LNCaP clone FGC (cell line): Measurements from ENCODE around the gene RIN3.

Experiments used
- DNase-seq: peaks from one replicate; pipeline ENCODE4 v3.0.0-alpha.2; 2011; ENCODE audit warnings: low read depth
- H3K4me3 ChIP-seq: 2 replicates; pipeline ENCODE4 v1.5.1; 2011; ENCODE audit warnings: mild to moderate bottlenecking, low read depth, low read length, control low read depth
- TF ChIP-seq, protein P1 (sequence below): IDR thresholded peaks from 2 replicates; pipeline ENCODE4 v1.5.1; 2012; ENCODE audit warnings: mild to moderate bottlenecking; ENCODE audit not compliant: control insufficient read depth, insufficient read depth; ENCODE audit errors: extremely low read depth

The RIN3 gene

DNA sequence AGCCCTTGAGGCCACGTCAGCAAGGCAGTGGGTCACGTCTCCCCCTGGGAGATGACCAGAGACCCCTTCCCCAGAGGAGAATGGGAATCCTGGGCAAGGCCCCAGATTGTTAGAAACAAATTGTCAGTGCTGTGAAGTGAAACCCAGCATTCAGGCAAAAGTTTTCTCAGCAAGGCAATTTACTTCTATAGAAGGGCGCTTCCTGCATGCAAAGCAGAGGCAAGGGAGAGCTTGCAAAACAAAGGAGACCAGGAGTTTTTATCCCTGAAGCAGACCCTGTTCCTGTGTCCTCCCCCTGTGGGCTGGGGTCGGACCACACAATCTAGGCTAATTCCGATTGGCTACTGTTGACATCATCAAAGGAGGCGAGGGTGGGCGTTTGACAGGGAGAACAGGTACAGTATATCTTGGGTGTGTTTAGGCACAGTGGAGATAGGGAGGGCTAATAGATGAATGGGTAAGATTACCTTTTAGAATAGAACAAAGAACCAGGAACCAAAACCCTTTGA is 114.2 kb downstream of the RIN3 start:
- TF ChIP-seq, protein P1, sequence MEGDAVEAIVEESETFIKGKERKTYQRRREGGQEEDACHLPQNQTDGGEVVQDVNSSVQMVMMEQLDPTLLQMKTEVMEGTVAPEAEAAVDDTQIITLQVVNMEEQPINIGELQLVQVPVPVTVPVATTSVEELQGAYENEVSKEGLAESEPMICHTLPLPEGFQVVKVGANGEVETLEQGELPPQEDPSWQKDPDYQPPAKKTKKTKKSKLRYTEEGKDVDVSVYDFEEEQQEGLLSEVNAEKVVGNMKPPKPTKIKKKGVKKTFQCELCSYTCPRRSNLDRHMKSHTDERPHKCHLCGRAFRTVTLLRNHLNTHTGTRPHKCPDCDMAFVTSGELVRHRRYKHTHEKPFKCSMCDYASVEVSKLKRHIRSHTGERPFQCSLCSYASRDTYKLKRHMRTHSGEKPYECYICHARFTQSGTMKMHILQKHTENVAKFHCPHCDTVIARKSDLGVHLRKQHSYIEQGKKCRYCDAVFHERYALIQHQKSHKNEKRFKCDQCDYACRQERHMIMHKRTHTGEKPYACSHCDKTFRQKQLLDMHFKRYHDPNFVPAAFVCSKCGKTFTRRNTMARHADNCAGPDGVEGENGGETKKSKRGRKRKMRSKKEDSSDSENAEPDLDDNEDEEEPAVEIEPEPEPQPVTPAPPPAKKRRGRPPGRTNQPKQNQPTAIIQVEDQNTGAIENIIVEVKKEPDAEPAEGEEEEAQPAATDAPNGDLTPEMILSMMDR, result no peak
- DNase-seq, result no peak
- no peak overlapping the region for H3K4me3 ChIP-seq

DNA sequence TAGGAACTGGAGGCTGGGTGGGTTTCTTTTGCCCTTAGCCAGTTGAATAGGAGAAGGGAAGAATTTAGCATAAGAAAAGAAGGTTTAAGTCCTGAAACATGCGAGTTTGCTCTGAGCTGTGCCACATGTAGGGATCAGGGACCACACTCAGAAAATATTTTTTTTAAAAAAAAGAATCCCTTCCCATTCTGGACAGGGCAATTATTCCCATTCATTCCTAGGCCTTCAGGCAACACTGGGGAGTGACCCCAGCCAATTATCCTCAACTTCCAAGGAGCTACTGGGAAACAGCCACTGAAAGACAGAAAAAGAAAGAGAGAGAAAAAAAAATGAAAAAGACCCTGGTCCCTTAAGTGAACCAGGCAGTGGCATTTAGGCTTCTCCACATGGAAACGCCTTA is 115.1 kb downstream of the RIN3 start:
- H3K4me3 ChIP-seq, result no peak overlapping the region
- TF ChIP-seq, protein P1, result no peak
- DNase-seq, result no peak

DNA sequence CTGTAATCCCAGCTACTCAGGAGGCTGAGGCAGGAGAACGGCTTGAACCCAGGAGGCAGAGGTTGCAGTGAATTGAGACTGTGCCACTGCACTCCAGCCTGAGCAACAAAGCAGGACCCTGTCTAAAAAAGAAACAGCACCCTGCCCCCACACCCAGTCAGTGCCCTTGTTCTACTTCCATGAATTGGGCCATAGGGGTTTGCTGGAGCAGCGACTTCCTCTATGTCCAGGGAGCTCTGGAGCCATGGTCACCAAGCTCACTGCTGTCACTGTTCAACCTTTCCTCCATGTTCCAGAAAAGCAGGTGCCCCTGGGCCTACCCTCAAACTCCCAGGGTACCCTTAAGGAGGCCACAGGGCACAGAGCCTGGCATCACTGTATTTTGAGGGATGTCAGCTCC is 116.8 kb downstream of the RIN3 start:
- TF ChIP-seq, protein P1, result no peak
- DNase-seq, result no peak
- H3K4me3 ChIP-seq, result no peak overlapping the region

DNA sequence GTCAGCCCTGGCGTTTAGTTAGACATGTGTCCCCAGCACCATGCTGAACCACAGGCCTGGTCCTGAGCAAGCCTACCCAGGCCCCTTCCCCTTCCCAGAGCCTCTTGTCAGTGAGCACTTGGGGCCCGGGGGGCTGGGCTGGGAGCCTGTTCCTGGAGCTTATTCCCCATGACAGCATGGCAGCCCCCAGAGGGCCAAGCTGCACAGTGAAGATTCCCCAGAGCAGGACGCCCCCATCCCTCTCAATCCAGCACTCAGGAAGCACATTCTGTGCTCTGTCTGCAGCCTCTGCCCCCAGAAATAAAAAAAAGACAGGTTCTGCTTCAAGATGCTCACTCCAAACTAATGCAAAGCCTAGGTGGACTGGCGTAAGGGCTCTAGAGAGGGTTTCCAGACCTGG is 117.5 kb downstream of the RIN3 start:
- TF ChIP-seq, protein P1, result no peak
- H3K4me3 ChIP-seq, result no peak overlapping the region
- no peak for DNase-seq

DNA sequence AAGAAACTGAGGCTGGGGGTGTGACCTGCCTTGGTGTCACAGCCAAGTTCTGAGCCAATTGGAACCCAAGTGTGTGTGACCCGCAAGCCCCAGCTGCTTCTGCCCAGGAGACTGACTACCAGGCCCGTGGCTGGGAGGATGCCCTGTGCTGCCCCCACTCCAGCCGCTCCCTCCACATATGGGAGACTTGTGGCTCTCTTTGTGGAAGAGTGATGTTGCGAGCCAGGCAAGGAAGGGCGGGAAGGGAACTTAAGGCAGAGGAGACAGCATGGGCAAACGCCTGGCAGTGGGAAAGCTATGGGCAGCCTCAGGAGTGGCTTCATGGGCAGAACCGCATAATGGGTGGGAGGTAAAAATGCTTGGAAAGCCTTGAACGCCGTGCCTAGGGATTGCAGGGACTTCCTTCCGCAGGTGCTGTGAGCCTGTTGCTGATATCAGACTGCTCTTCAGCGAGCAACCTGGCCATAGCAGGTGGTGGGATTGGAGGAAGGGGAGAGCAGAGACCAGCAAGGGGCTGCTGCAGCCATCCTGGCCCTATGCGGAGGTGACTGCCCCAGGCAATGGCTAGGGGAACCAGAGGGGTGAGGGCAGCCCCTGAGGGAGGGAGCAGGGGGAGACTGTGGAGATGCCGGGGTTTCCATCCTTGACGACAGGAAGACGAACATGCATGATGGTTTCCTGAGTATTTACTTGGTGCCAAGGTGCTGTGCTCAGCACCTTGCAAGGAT is 119.1 kb downstream of the RIN3 start:
- TF ChIP-seq, protein P1, result no peak
- no peak overlapping the region for H3K4me3 ChIP-seq
- no peak for DNase-seq

DNA sequence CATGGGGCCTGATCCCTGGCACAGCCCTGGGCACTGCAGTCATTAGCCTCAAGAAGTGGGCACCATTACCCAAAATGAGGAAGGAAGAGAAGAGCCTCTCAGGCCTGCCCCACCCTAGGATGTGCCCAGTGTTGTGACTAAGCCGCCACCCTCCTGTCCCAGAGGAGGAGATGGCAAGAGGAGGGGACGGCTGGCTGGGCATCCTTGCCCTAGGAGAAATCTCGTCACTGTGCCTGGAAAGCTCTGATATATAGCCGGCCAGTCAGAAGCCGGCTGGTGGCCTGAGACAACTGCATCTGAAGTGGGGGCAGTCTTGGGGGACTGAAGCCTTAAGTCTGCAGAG is 119.7 kb downstream of the RIN3 start:
- no peak for DNase-seq
- no peak overlapping the region for H3K4me3 ChIP-seq
- TF ChIP-seq, protein P1, result no peak

DNA sequence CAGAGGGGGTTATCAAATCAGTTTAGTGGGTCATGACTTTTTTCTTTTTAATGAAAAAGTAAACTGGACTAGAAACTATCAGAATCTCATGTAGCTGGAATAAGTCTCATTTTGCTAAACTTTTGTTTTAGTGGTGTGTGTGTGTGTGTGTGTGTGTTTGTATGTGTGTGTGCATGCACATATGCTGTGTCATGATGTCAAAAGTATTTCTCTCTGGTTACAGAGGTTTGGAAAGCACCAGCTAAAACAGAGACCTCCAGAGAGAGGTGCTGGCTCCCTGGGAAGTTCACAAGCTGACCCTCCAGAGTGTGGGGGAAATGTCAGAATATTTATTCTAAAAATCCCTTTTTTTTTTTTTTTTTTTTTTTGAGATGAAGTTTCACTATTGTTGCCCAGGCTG is 120.1 kb downstream of the RIN3 start:
- DNase-seq, result no peak
- TF ChIP-seq, protein P1, result no peak
- no peak overlapping the region for H3K4me3 ChIP-seq
